SK-N-MC (cell line): Measurements from ENCODE around the gene PHC3.

Experiments used
- EZH2 ChIP-seq: fragments of 200-600 bp; sonication (generic); IDR thresholded peaks from one replicate; pipeline ENCODE4 v1.6.1; 2017; ENCODE audit warnings: antibody characterized with exemption
- POLR2AphosphoS5 ChIP-seq: IDR thresholded peaks from 2 replicates; pipeline ENCODE4 v1.6.1; 2012; ENCODE audit warnings: mild to moderate bottlenecking, low read depth, low read length, borderline replicate concordance

GRCh38 chr3:170038434-170039110, 143.0 kb downstream of the PHC3 start:
- TF ChIP-seq POLR2AphosphoS5 (no peak), EZH2 (no peak)
